GM10847 (cell line): Measurements from ENCODE around the gene TMEM184B.

Source experiments
- POLR2A ChIP-seq: IDR thresholded peaks from 2 replicates; pipeline ENCODE4 v1.6.1; 2011; ENCODE audit not compliant: insufficient read length; ENCODE audit errors: extremely low read depth

The TMEM184B gene

GRCh38 chr22:38180841-38181452 lies 91.9 kb downstream of the TMEM184B start:
- TF ChIP-seq POLR2A, result peak; percentile 29

DNA sequence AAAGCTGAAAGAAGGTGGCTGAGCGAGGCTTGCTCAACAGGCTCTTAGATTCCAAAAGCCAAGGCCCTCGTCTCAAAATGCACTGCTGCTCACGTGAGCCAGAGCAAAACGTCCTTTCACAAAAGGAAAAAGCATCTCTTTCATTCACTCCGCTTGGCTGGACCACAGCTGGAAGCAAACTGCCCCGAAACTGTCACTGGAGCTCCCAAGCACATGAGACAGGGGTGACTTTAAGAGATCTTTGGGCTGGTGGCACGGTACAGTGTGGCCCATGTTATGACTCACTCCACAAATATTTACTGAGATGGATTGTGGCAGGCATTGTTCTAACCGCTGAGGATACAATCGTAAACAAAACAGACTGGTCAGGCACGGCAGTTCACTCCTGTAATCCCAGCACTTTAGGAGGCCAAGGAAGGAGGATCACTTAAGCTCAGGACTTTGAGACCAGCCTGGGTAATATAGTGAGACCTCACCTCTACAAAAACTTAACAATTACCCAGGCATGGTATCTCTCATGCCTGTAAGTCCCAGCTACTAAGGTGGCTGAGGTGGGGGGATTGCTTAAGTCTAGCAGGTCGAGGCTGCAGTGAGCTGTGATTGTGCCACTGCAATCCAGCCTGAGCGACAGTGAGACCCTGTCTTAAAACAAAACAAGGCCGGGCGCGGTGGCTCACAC lies 94.7 kb downstream of the TMEM184B start:
- TF ChIP-seq POLR2A, result no peak

GRCh38 chr22:38177044-38177443 lies 95.8 kb downstream of the TMEM184B start:
- no peak for TF ChIP-seq POLR2A

- TF ChIP-seq POLR2A, result no peak
Observed at GRCh38 chr22:38176170-38176741, 96.6 kb downstream of the TMEM184B start.

GRCh38 chr22:38175206-38176118 lies 97.3 kb downstream of the TMEM184B start:
- no peak for TF ChIP-seq POLR2A

DNA sequence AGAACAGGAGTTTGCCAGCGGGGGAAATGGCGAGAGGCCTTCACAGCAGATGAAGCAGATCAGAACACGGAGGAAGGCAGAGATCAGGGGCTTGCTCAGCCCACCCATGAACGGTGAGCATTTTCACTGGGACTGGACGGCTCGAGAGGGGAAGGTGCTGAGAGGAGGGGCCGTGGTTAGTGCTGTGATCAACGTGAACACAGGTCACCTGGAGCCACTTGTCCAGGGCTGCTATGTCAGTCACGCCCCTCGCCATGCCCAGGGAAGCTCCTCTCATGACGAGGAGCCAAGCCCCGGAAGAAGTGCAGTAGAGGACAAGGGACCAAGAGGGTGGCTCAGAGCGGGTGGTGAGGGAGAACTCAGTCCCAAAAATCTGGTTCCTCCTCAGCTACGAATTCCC lies 98.2 kb downstream of the TMEM184B start:
- no peak for TF ChIP-seq POLR2A

- TF ChIP-seq POLR2A, result no peak
Observed at GRCh38 chr22:38173641-38173906, 99.2 kb downstream of the TMEM184B start.

DNA sequence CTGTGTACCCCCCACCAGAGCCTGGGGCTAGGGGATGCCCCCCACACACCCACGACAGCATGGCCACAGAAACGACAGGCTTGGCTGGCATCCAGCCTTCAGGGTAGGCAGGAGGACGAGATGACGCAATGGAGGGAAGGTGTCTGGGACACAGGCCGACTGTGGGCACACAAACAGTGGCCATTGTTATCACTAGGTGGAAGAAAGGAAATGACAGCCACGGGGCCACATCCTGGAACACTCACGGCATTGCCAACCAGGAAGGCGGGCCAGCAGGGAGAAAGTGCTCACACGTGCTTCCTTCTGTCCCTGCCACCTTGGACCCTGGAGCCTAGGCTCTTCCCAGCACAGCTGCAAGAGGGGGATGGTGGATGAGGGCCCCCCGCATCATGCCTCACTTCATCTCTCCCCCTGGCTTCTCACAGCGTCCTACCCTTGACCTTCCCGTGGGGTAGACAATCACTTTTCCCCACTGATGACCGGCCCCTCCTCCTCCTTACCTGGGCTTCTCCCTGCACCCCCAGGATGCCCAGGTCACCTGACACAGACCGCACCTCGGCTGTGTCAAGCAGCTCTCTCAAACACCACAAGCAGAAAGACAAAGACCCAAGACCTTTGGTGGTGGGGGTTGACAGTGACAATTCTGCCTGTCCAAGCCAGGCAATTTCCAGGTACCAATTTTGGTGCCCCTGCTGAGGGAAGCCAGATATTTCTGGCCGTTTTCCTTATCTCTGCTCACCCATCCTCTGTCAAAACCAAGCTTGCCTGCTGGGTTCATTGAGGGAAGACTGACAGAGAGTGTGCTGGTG lies 99.8 kb downstream of the TMEM184B start:
- TF ChIP-seq POLR2A, result no peak

DNA sequence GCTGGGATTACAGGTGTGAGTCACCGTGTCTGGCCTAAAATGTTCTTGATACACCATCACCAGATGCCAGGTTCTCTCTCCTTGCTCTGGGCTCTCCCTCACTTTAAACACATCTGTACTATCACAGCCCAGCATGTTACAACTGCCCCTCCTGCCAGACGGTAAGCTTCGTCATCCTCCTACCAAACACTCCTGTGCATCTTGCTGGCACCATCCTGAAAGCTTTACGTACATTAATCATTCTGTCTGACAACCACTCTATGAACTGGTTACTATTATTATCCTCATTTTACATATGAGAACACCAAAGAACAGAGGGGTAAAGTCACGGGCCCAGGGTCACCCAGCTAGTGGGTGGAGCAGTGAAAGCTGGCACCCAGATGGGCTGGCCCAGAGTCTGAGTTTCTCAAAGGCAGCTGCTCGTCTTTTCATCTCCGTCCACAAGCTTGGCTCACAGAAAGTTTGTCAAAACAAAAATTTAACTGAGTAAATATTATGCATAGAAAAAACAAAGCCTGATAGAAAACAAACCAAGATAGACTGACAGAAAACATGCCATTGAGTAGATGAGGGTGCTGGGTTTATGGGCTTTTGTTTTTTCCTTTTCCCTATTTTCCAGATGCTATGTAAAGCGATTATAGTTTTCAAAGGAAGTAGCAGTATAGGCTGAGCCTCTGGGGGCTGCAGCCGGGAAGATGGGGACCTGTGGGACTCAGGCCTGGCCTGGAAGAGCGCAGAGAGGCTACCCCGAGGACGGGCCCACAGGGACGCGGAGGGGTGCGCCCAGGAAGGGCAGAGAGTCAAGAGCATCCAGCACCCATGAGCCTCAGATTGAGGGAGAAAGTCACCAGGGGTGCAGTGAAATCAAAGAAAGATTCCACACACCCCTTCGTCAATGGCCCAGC lies 100.6 kb downstream of the TMEM184B start:
- TF ChIP-seq POLR2A, result no peak

- TF ChIP-seq POLR2A, result no peak
Observed at GRCh38 chr22:38170469-38170868, 102.3 kb downstream of the TMEM184B start.
